Measurements from ENCODE around the gene CNOT3.

The CNOT3 gene

GRCh38 chr19:54124393-54124792, 13.2 kb upstream of the CNOT3 start:
- Histone ChIP-seq H3K27me3 (ENCODE audit: control insufficient read depth, insufficient read depth, low read length) (no peaks in the 10 kb centered on the region), H3K36me3 (ENCODE audit: control insufficient read depth, insufficient read depth, low read length) (peaks cover 91% of the 10 kb centered on the region), H3K9ac (ENCODE audit: low read depth, low read length) (no peak overlapping the region), H3K9me3 (ENCODE audit: control insufficient read depth, insufficient read depth, low read length) (no peaks in the 10 kb centered on the region), H3K27ac (ENCODE audit: low read depth, low read length) (no peak overlapping the region), H3K4me1 (ENCODE audit: control insufficient read depth, insufficient read depth, low read length) (no peaks in the 10 kb centered on the region), H3K4me3 (ENCODE audit: low read depth, low read length) (no peak overlapping the region)

- Histone ChIP-seq H3K4me3 (ENCODE audit: low read depth, low read length) (no peak overlapping the region), H3K9me3 (ENCODE audit: control insufficient read depth, insufficient read depth, low read length) (no peaks in the 10 kb centered on the region), H3K4me1 (ENCODE audit: control insufficient read depth, insufficient read depth, low read length) (no peaks in the 10 kb centered on the region), H3K9ac (ENCODE audit: low read depth, low read length) (no peak overlapping the region), H3K27ac (ENCODE audit: low read depth, low read length) (no peak overlapping the region), H3K27me3 (ENCODE audit: control insufficient read depth, insufficient read depth, low read length) (no peaks in the 10 kb centered on the region), H3K36me3 (ENCODE audit: control insufficient read depth, insufficient read depth, low read length) (peaks cover 86% of the 10 kb centered on the region)
Observed at GRCh38 chr19:54125713-54126112, 11.8 kb upstream of the CNOT3 start.

DNA sequence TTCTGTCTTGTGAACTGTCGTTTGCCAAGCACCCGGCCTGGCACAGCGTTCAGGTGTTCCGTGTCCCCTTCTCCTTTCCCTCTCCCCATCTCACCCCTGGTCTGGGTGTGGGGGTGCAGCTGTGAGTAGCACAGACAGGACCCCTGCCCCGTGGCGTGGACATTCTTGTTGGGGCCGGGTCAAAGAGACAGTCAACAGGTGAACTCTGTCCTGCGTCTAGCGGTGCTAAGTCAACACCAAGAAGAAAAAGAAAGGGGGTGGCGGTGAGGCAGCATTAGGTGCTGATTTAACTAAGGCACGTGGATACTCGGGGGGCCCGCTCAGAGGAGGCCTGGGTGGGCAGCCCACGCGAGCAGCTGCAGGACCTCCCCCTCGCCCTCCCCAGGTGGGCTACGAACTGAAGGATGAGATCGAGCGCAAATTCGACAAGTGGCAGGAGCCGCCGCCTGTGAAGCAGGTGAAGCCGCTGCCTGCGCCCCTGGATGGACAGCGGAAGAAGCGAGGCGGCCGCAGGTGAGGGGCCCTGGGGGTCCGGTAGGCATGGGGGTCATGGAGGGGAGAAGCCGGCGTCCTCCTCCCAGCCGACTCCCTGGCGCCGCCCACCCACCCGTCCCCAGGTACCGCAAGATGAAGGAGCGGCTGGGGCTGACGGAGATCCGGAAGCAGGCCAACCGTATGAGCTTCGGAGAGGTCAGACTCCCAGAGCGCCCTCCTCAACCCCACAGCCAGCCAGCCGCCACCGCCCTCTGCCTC, 9.7 kb upstream of the CNOT3 start:
- Histone ChIP-seq H3K36me3 (ENCODE audit: control insufficient read depth, insufficient read depth, low read length) (peaks cover 81% of the 10 kb centered on the region), H3K4me1 (ENCODE audit: control insufficient read depth, insufficient read depth, low read length) (no peaks in the 10 kb centered on the region), H3K4me3 (ENCODE audit: low read depth, low read length) (no peak overlapping the region), H3K27ac (ENCODE audit: low read depth, low read length) (no peak overlapping the region), H3K9me3 (ENCODE audit: control insufficient read depth, insufficient read depth, low read length) (no peaks in the 10 kb centered on the region), H3K9ac (ENCODE audit: low read depth, low read length) (no peak overlapping the region), H3K27me3 (ENCODE audit: control insufficient read depth, insufficient read depth, low read length) (no peaks in the 10 kb centered on the region)

GRCh38 chr19:54128441-54128725, 9.2 kb upstream of the CNOT3 start:
- Histone ChIP-seq H3K4me1 (ENCODE audit: control insufficient read depth, insufficient read depth, low read length) (no peaks in the 10 kb centered on the region), H3K27ac (ENCODE audit: low read depth, low read length) (no peak overlapping the region), H3K27me3 (ENCODE audit: control insufficient read depth, insufficient read depth, low read length) (no peaks in the 10 kb centered on the region), H3K36me3 (ENCODE audit: control insufficient read depth, insufficient read depth, low read length) (peaks cover 76% of the 10 kb centered on the region), H3K9ac (ENCODE audit: low read depth, low read length) (no peak overlapping the region), H3K9me3 (ENCODE audit: control insufficient read depth, insufficient read depth, low read length) (no peaks in the 10 kb centered on the region), H3K4me3 (ENCODE audit: low read depth, low read length) (no peak overlapping the region)

GRCh38 chr19:54128796-54129616, 8.6 kb upstream of the CNOT3 start:
- Histone ChIP-seq H3K4me1 (ENCODE audit: control insufficient read depth, insufficient read depth, low read length) (no peaks in the 10 kb centered on the region), H3K27ac (ENCODE audit: low read depth, low read length) (no peak overlapping the region), H3K4me3 (ENCODE audit: low read depth, low read length) (no peak overlapping the region), H3K36me3 (ENCODE audit: control insufficient read depth, insufficient read depth, low read length) (peaks cover 70% of the 10 kb centered on the region), H3K9me3 (ENCODE audit: control insufficient read depth, insufficient read depth, low read length) (no peaks in the 10 kb centered on the region), H3K9ac (ENCODE audit: low read depth, low read length) (no peak overlapping the region), H3K27me3 (ENCODE audit: control insufficient read depth, insufficient read depth, low read length) (no peaks in the 10 kb centered on the region)

DNA sequence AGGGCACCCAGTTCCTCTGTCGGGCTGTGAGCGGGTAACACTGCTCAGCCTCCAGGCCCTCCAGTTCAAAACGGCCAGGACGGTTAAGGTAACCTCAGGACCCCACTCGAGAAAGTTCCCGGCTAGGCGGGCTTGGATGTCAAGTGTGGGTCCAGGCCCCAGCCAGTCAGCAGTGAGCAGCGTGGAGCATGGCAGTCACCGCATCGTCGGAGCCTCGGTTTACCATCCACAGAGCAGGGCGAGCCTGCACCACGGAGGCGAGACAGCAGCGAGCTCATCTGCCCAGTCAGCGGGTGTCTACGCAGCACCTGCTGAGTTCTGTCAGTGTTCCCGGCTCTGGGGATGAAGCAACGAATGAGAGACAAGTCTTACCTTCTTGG, 8.0 kb upstream of the CNOT3 start:
- H3K4me3 ChIP-seq (ENCODE audit: low read depth, low read length): no peak overlapping the region
- H3K4me1 ChIP-seq (ENCODE audit: control insufficient read depth, insufficient read depth, low read length): no peaks in the 10 kb centered on the region
- H3K9me3 ChIP-seq (ENCODE audit: control insufficient read depth, insufficient read depth, low read length): no peaks in the 10 kb centered on the region
- H3K27me3 ChIP-seq (ENCODE audit: control insufficient read depth, insufficient read depth, low read length): no peaks in the 10 kb centered on the region
- H3K9ac ChIP-seq (ENCODE audit: low read depth, low read length): no peak overlapping the region
- H3K36me3 ChIP-seq (ENCODE audit: control insufficient read depth, insufficient read depth, low read length): peaks cover 64% of the 10 kb centered on the region
- no peak overlapping the region for H3K27ac ChIP-seq (ENCODE audit: low read depth, low read length)

DNA sequence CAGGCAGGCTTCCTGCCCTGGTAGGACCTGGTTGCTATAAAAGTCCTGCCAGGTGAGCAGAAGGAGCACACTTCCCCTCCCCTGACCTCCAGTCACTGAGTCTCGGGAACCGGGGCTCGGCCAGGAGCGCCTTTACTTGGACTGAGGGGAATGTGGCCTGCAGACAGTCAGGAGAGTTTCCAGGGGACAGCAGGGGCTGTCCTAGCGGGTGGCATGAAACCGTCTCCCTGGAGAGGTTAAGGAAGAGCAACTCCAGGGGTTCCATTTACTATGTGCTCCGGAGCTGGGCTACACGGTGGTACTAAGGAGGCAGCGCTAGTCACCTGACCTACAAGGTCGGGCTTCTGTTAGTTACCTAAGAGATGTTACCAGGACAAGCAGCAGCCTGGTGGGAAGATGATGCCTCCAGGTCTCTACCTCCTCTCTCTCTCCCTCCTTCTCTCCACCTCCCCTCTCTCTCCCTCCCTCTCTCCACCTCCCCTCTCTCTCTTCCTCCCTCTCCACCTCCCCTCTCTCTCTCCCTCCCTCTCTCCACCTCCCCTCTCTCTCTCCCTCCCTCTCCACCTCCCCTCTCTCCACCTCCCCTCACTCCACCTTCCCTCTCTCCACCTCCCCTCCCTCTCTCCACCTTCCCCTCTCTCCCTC, 4.1 kb upstream of the CNOT3 start:
- peaks cover 31% of the 10 kb centered on the region for H3K36me3 ChIP-seq (ENCODE audit: control insufficient read depth, insufficient read depth, low read length)
- no peak overlapping the region for H3K4me3 ChIP-seq (ENCODE audit: low read depth, low read length)
- H3K9ac ChIP-seq (ENCODE audit: low read depth, low read length): no peak overlapping the region

DNA sequence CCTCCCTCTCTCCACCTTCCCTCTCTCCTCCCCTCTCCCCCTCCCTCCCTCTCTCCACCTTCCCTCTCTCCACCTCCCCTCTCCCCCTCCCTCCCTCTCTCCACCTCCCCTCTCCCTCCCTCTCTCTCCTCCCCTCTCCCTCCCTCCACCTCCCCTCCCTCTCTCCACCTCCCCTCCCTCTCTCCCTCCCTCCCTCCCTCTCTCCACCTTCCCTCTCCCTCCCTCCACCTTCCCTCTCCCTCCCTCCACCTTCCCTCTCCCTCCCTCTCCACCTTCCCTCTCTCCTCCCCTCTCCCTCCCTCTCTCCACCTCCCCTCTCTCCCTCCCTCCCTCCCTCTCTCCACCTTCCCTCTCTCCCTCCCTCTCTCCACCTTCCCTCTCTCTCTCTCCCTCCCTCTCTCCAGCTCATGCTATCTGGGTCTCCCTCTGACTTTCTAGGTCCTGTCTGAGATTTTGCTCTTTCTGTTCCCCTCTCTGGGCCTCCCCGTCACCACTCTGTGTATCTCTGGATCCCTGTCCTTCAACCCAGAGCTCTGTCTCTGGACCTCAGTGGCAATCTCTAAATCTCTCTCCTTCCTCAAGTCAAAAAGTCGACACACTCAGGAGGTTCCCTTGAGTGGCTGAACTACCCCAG, 3.5 kb upstream of the CNOT3 start:
- peaks cover 7% of the 10 kb centered on the region for H3K4me1 ChIP-seq (ENCODE audit: control insufficient read depth, insufficient read depth, low read length)
- H3K4me3 ChIP-seq (ENCODE audit: low read depth, low read length): no peak overlapping the region
- peaks cover 27% of the 10 kb centered on the region for H3K36me3 ChIP-seq (ENCODE audit: control insufficient read depth, insufficient read depth, low read length)
- H3K9me3 ChIP-seq (ENCODE audit: control insufficient read depth, insufficient read depth, low read length): no peaks in the 10 kb centered on the region
- H3K27me3 ChIP-seq (ENCODE audit: control insufficient read depth, insufficient read depth, low read length): no peaks in the 10 kb centered on the region
- no peak overlapping the region for H3K27ac ChIP-seq (ENCODE audit: low read depth, low read length)
- H3K9ac ChIP-seq (ENCODE audit: low read depth, low read length): no peak overlapping the region

More for the DNA sequence above, 4.1 kb upstream of the CNOT3 start:
- no peaks in the 10 kb centered on the region for H3K27me3 ChIP-seq (ENCODE audit: control insufficient read depth, insufficient read depth, low read length)
- no peak overlapping the region for H3K27ac ChIP-seq (ENCODE audit: low read depth, low read length)
- peaks cover 7% of the 10 kb centered on the region; the same call in 1 of the 2 replicates for H3K4me1 ChIP-seq (ENCODE audit: control insufficient read depth, insufficient read depth, low read length)
- no peaks in the 10 kb centered on the region for H3K9me3 ChIP-seq (ENCODE audit: control insufficient read depth, insufficient read depth, low read length)

- H3K4me3 ChIP-seq (ENCODE audit: low read depth, low read length): peak overlapping the region; percentile 75
- no peaks in the 10 kb centered on the region for H3K27me3 ChIP-seq (ENCODE audit: control insufficient read depth, insufficient read depth, low read length)
- H3K9me3 ChIP-seq (ENCODE audit: control insufficient read depth, insufficient read depth, low read length): no peaks in the 10 kb centered on the region
- peaks cover 7% of the 10 kb centered on the region for H3K4me1 ChIP-seq (ENCODE audit: control insufficient read depth, insufficient read depth, low read length)
- H3K27ac ChIP-seq (ENCODE audit: low read depth, low read length): peak overlapping the region; percentile 90
- peaks cover 31% of the 10 kb centered on the region for H3K36me3 ChIP-seq (ENCODE audit: control insufficient read depth, insufficient read depth, low read length)
- H3K9ac ChIP-seq (ENCODE audit: low read depth, low read length): peak overlapping the region; percentile 56
Observed at GRCh38 chr19:54136086-54136863, 1.3 kb upstream of the CNOT3 start.

DNA sequence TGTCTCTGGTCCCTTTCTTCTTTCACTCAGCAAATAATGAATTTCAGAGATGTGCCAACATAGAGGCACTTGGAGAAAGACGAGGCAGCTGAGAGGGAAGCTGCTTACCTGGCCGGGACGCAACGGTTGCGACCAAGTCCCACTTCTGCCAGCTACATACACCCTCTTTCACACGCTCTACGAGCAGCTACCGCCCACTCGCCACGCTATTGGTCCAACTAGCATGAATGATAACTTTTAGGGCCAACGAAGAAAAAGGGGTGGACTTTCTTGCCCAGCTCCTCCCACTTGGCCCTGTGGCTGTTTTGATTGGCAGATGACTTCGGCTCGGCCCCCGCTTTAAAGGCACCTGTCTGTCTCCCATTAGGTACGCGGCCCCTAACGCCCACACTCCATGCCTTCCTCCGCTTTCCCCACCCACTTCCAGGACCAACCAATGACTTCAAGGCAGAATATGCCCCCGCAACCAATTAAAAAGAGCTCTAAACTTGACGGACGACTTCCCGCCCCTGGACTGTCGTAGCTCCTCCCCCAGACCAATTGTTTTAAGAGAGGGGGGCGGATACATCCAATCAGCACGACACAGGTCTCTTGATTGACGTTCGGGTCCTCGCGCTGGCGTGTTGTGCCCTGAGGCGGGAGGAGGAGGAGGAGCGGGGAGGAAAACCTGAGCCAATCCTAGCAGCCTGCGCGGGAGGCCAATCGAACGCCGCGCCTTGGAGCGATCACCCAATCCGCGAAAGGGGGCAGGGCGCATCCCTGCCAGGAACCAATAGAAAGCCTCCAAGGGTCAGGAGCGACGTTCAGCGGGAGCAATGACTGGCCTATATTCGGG, 481 bp upstream of the CNOT3 start:
- Histone ChIP-seq H3K4me3 (ENCODE audit: low read depth, low read length) (peak overlapping the region; percentile 75), H3K27ac (ENCODE audit: low read depth, low read length) (peak overlapping the region; percentile 95), H3K9me3 (ENCODE audit: control insufficient read depth, insufficient read depth, low read length) (no peaks in the 10 kb centered on the region), H3K27me3 (ENCODE audit: control insufficient read depth, insufficient read depth, low read length) (no peaks in the 10 kb centered on the region), H3K4me1 (ENCODE audit: control insufficient read depth, insufficient read depth, low read length) (peaks cover 7% of the 10 kb centered on the region), H3K36me3 (ENCODE audit: control insufficient read depth, insufficient read depth, low read length) (peaks cover 31% of the 10 kb centered on the region), H3K9ac (ENCODE audit: low read depth, low read length) (peak overlapping the region; percentile 56)

All from HUES48 (cell line).